HepG2 (cell line): ENCODE data around the gene KRTAP5-8. TPM values are rescaled to one million over a fixed set of nuclear protein-coding genes. Genes with fewer than 3 reads are reported as not detected.

ENCODE experiments used
- CBX5 ChIP-seq: sonication (generic); formaldehyde crosslinking; IDR thresholded peaks from 2 replicates; pipeline ENCODE4 v1.4.0; 2020; ENCODE audit warnings: missing genetic modification reagents, borderline replicate concordance
- CSRNP1 ChIP-seq: sonication (generic); formaldehyde crosslinking; IDR thresholded peaks from 2 replicates; pipeline ENCODE4 v1.8.1; 2023; ENCODE audit warnings: mild to moderate bottlenecking, missing genetic modification reagents
- DBP ChIP-seq: sonication (generic); formaldehyde crosslinking; IDR thresholded peaks from 2 replicates; pipeline ENCODE4 v1.4.0; 2020; ENCODE audit warnings: missing genetic modification reagents; ENCODE audit errors: not compliant biosample characterization
- EP300 ChIP-seq, 3 experiments: sonication (generic) in 1 of 3; formaldehyde crosslinking in 1 of 3; IDR thresholded peaks; 2 replicates each; pipeline versions ENCODE4 v1.5.1 to v1.6.1; 2011 to 2020; ENCODE audit warnings: low read depth in 2 of 3, low read length in 2 of 3, borderline replicate concordance in 1 of 3, improper control_type of control experiment in 1 of 3, mild to moderate bottlenecking in 1 of 3, missing genetic modification reagents in 1 of 3, moderate library complexity in 1 of 3
- GPBP1L1 ChIP-seq: sonication (generic); formaldehyde crosslinking; IDR thresholded peaks from 2 replicates; pipeline ENCODE4 v1.5.0; 2020; ENCODE audit warnings: mild to moderate bottlenecking, missing genetic modification reagents
- GRHL1 ChIP-seq: sonication (generic); formaldehyde crosslinking; conservative IDR thresholded peaks from 2 replicates; pipeline ENCODE4 v1.8.0; 2022; ENCODE audit warnings: missing genetic modification reagents
- GTF2F1 ChIP-seq: fragments of 150-350 bp; IDR thresholded peaks from 2 replicates; pipeline ENCODE4 v1.6.1; 2014; ENCODE audit warnings: low read length
- HMG20B ChIP-seq: conservative IDR thresholded peaks from 2 replicates; pipeline ENCODE4 v1.6.1; 2016; ENCODE audit warnings: missing genetic modification reagents, missing compliant biosample characterization
- HOXA7 ChIP-seq: sonication (generic); formaldehyde crosslinking; IDR thresholded peaks from 2 replicates; pipeline ENCODE4 v1.8.1; 2022; ENCODE audit warnings: mild to moderate bottlenecking, missing genetic modification reagents, moderate library complexity
- KMT2A ChIP-seq: sonication (generic); formaldehyde crosslinking; IDR thresholded peaks from 2 replicates; pipeline ENCODE4 v1.4.0; 2020; ENCODE audit warnings: missing genetic modification reagents
- PHF20 ChIP-seq: sonication (generic); formaldehyde crosslinking; IDR thresholded peaks from 2 replicates; pipeline ENCODE4 v1.5.0; 2020; ENCODE audit warnings: mild to moderate bottlenecking, missing genetic modification reagents
- RFX1 ChIP-seq: fragments of 450-650 bp; IDR thresholded peaks from 2 replicates; pipeline ENCODE4 v1.6.1; 2017
- SCMH1 ChIP-seq: sonication (generic); formaldehyde crosslinking; IDR thresholded peaks from 2 replicates; pipeline ENCODE4 v1.9.0; 2021; ENCODE audit warnings: missing genetic modification reagents, mild to moderate bottlenecking, borderline replicate concordance
- SIN3B ChIP-seq: fragments of 150-350 bp; IDR thresholded peaks from 2 replicates; pipeline ENCODE4 v1.6.1; 2014; ENCODE audit warnings: low read length
- TAF15 ChIP-seq: fragments of 200-400 bp; formaldehyde crosslinking; IDR thresholded peaks from one replicate; pipeline ENCODE4 v1.6.1; 2018; ENCODE audit warnings: mild to moderate bottlenecking, low read depth, low read length; ENCODE audit not compliant: poor library complexity, severe bottlenecking
- ZBTB3 ChIP-seq: sonication (generic); formaldehyde crosslinking; IDR thresholded peaks from 2 replicates; pipeline ENCODE4 v1.4.0; 2020; ENCODE audit warnings: low read depth, mild to moderate bottlenecking, moderate library complexity, missing genetic modification reagents, borderline replicate concordance
- ZNF337 ChIP-seq: sonication (generic); formaldehyde crosslinking; IDR thresholded peaks from 2 replicates; pipeline ENCODE4 v1.5.1; 2020; ENCODE audit warnings: missing genetic modification reagents, low read depth, mild to moderate bottlenecking, borderline replicate concordance
- ZNF354B ChIP-seq: sonication (generic); formaldehyde crosslinking; IDR thresholded peaks from 2 replicates; pipeline ENCODE4 v1.8.0; 2022; ENCODE audit warnings: mild to moderate bottlenecking, missing genetic modification reagents
- ZNF446 ChIP-seq: sonication (generic); formaldehyde crosslinking; IDR thresholded peaks from 2 replicates; pipeline ENCODE4 v1.5.0; 2020; ENCODE audit warnings: mild to moderate bottlenecking, missing genetic modification reagents
- ZNF564 ChIP-seq: sonication (generic); formaldehyde crosslinking; IDR thresholded peaks from 2 replicates; pipeline ENCODE4 v1.8.1; 2023; ENCODE audit warnings: mild to moderate bottlenecking, missing genetic modification reagents
- ZNF605 ChIP-seq: sonication (generic); formaldehyde crosslinking; IDR thresholded peaks from 2 replicates; pipeline ENCODE4 v1.8.0; 2022; ENCODE audit warnings: mild to moderate bottlenecking, missing genetic modification reagents
- ZNF841 ChIP-seq: sonication (generic); formaldehyde crosslinking; IDR thresholded peaks from 2 replicates; pipeline ENCODE4 v1.8.1; 2023; ENCODE audit warnings: missing genetic modification reagents, borderline replicate concordance
- ZNF883 ChIP-seq: sonication (generic); formaldehyde crosslinking; IDR thresholded peaks from 2 replicates; pipeline ENCODE4 v1.5.1; 2020; ENCODE audit warnings: mild to moderate bottlenecking, missing genetic modification reagents; ENCODE audit errors: not compliant biosample characterization
- ZSCAN22 ChIP-seq: sonication (generic); formaldehyde crosslinking; IDR thresholded peaks from 2 replicates; pipeline ENCODE4 v1.4.0; 2020; ENCODE audit warnings: mild to moderate bottlenecking, missing genetic modification reagents
- ZSCAN9 ChIP-seq: IDR thresholded peaks from 2 replicates; pipeline ENCODE4 v1.6.1; 2016; ENCODE audit warnings: borderline replicate concordance
- polyA plus RNA-seq, 8 experiments: library from polyadenylated mRNA; depleted of rRNA in 3 of 8; stranded (reverse) in 7 of 8; unstranded in 1 of 8; fragments of >200 nt; fragmentation: Illumina TruSeq in 4 of 8; extraction: Trizol in 4 of 8; gene quantifications; 2 replicates each; pipeline versions ENCODE4 v1.2.1 to v1.2.3, GENCODE V29; 2011 to 2016; ENCODE audit warnings: low read depth in 4 of 8, missing spikeins in 1 of 8, mixed read lengths in 1 of 8; ENCODE audit not compliant: insufficient read depth in 1 of 8
- total RNA-seq, 5 experiments: library from RNA; depleted of rRNA; stranded (reverse); fragments of >200 nt; fragmentation: Illumina TruSeq; extraction: Trizol; gene quantifications; 2 replicates each; pipeline ENCODE4 v1.2.3, GENCODE V29; 2016; ENCODE audit warnings: low read depth in 1 of 5

The KRTAP5-8 gene
- total and polyA plus RNA-seq, 2 of the 13 experiments (the other 11 are each of a cell fraction or from before 2014, with no cell fraction given): 0.20 TPM; not detected in 1

- no peak for TF ChIP-seq CSRNP1
- TF ChIP-seq ZSCAN22 (CRISPR knock-in tag): no peak
- TF ChIP-seq TAF15: no peak
- TF ChIP-seq GRHL1 (CRISPR knock-in tag): no peak
- no peak for TF ChIP-seq ZSCAN9 (CRISPR knock-in tag)
- no peak for TF ChIP-seq ZNF883 (CRISPR knock-in tag)
- no peak for TF ChIP-seq ZNF337
- no peak for TF ChIP-seq GTF2F1
- TF ChIP-seq ZBTB3 (CRISPR knock-in tag): no peak
- TF ChIP-seq GPBP1L1 (CRISPR knock-in tag): no peak
- peak; percentile 78 for TF ChIP-seq ZNF605
- TF ChIP-seq HOXA7 (CRISPR knock-in tag): no peak
- no peak for TF ChIP-seq ZNF564 (CRISPR knock-in tag)
- no peak for TF ChIP-seq ZNF354B (CRISPR knock-in tag)
- TF ChIP-seq SCMH1 (CRISPR knock-in tag): no peak
- no peak for TF ChIP-seq CBX5 (CRISPR knock-in tag)
- TF ChIP-seq KMT2A (CRISPR knock-in tag): no peak
- no peak for TF ChIP-seq PHF20 (CRISPR knock-in tag)
- no peak for TF ChIP-seq EP300 (IDR thresholded peaks at IDR 0.05; ENCODE audit: low read depth in 2 of 2, low read length in 2 of 2)
- TF ChIP-seq EP300 (CRISPR knock-in tag; IDR thresholded peaks at IDR 0.05; ENCODE audit: borderline replicate concordance): no peak
- no peak for TF ChIP-seq HMG20B
- no peak for TF ChIP-seq SIN3B
- no peak for TF ChIP-seq ZNF446 (CRISPR knock-in tag)
- no peak for TF ChIP-seq DBP (CRISPR knock-in tag)
- no peak for TF ChIP-seq RFX1
- no peak for TF ChIP-seq ZNF841 (CRISPR knock-in tag)
These were observed 42.5 kb downstream of the KRTAP5-8 start (continued) for GRCh38 chr11:71580057-71581003.
